GM19099 (cell line): Measurements from ENCODE around the gene RUNX1.

Experiments
- POLR2A ChIP-seq: IDR thresholded peaks from 3 replicates; pipeline ENCODE4 v1.6.1; 2011; ENCODE audit warnings: low read depth; ENCODE audit not compliant: insufficient read length; ENCODE audit errors: extremely low read depth

The RUNX1 gene

GRCh38 chr21:34998176-34998575 lies 50.9 kb downstream of the RUNX1 start:
- no peak for TF ChIP-seq POLR2A

- TF ChIP-seq POLR2A, result no peak
Measured at GRCh38 chr21:34997294-34997693, 51.8 kb downstream of the RUNX1 start.

GRCh38 chr21:34996304-34997101 lies 52.6 kb downstream of the RUNX1 start:
- no peak for TF ChIP-seq POLR2A

- no peak for TF ChIP-seq POLR2A
Measured at GRCh38 chr21:34995979-34996303, 53.2 kb downstream of the RUNX1 start.

- no peak for TF ChIP-seq POLR2A
Measured at GRCh38 chr21:34994766-34995631, 54.1 kb downstream of the RUNX1 start.

GRCh38 chr21:34992736-34993398 lies 56.2 kb downstream of the RUNX1 start:
- no peak for TF ChIP-seq POLR2A

- no peak for TF ChIP-seq POLR2A
Measured at GRCh38 chr21:34992180-34992579, 56.9 kb downstream of the RUNX1 start.

- TF ChIP-seq POLR2A, result no peak
Measured at GRCh38 chr21:34991366-34991957, 57.6 kb downstream of the RUNX1 start.

- no peak for TF ChIP-seq POLR2A
Measured at GRCh38 chr21:34990842-34991241, 58.3 kb downstream of the RUNX1 start.

- TF ChIP-seq POLR2A, result no peak
Measured at GRCh38 chr21:34989337-34990151, 59.6 kb downstream of the RUNX1 start.

GRCh38 chr21:34988625-34989024 lies 60.5 kb downstream of the RUNX1 start:
- TF ChIP-seq POLR2A, result no peak

- no peak for TF ChIP-seq POLR2A
Measured at GRCh38 chr21:34988139-34988538, 61.0 kb downstream of the RUNX1 start.

GRCh38 chr21:34987501-34988072 lies 61.5 kb downstream of the RUNX1 start:
- no peak for TF ChIP-seq POLR2A
